Bronchial epithelial cell (primary cell): ENCODE measurements around the gene RAPGEF6. TPM values are rescaled to one million over a fixed set of nuclear protein-coding genes. Genes with fewer than 3 reads are reported as not detected.
A peak's percentile ranks its signal among the peaks of the same experiment; 100 is the strongest.

Experiments used
- DNase-seq: peaks from one replicate; pipeline ENCODE4 v3.0.0-alpha.2; 2010; ENCODE audit warnings: low read depth
- FAIRE-seq: peaks from 2 replicates; lab custom pipeline; 2011; peaks lifted over from hg19 to GRCh38; lab: Jason Lieb, UNC
- H3K27me3 ChIP-seq: 2 replicates; pipeline ENCODE4 v1.5.1; 2011; ENCODE audit warnings: low read length; ENCODE audit not compliant: control insufficient read depth, insufficient read depth
- H3K36me3 ChIP-seq: 2 replicates; pipeline ENCODE4 v1.5.1; 2011; ENCODE audit warnings: low read length; ENCODE audit not compliant: control insufficient read depth, insufficient read depth
- H3K4me3 ChIP-seq: 2 replicates; pipeline ENCODE4 v1.5.1; 2011; ENCODE audit warnings: mild to moderate bottlenecking, low read depth, low read length, control low read depth
- CTCF ChIP-seq: IDR thresholded peaks from 2 replicates; pipeline ENCODE4 v1.5.1; 2011; ENCODE audit warnings: mild to moderate bottlenecking, moderate library complexity, low read length, control low read depth, inconsistent platforms; ENCODE audit not compliant: insufficient read depth, severe bottlenecking
- total RNA-seq: library from RNA; depleted of rRNA; stranded (reverse); fragments of >200 nt; gene quantifications from 2 replicates; pipeline ENCODE4 v1.2.1, GENCODE V29; 2014

The RAPGEF6 gene
- total RNA-seq, 1 donor from 2014 or later = 14.2 TPM

GRCh38 chr5:131564229-131564652 is 70.8 kb downstream of the RAPGEF6 start:
- FAIRE-seq (no peak), DNase-seq (no peak)
- Histone ChIP-seq H3K27me3 (no peaks in the 10 kb centered on the region), H3K36me3 (no peaks in the 10 kb centered on the region), H3K4me3 (no peak overlapping the region)
- no peak for TF ChIP-seq CTCF

- no peak for DNase-seq
- no peak for TF ChIP-seq CTCF
- FAIRE-seq = no peak
- no peak overlapping the region for H3K4me3 ChIP-seq
- no peaks in the 10 kb centered on the region for H3K27me3 ChIP-seq
- H3K36me3 ChIP-seq = no peaks in the 10 kb centered on the region
Observed at GRCh38 chr5:131563434-131564228, 71.4 kb downstream of the RAPGEF6 start.

- TF ChIP-seq CTCF = no peak
- H3K27me3 ChIP-seq = no peaks in the 10 kb centered on the region
- no peaks in the 10 kb centered on the region for H3K36me3 ChIP-seq
- no peak overlapping the region for H3K4me3 ChIP-seq
- DNase-seq = no peak
- FAIRE-seq = no peak
Observed at GRCh38 chr5:131550606-131551005, 84.4 kb downstream of the RAPGEF6 start.

GRCh38 chr5:131548176-131548575 is 86.9 kb downstream of the RAPGEF6 start:
- no peaks in the 10 kb centered on the region for H3K27me3 ChIP-seq
- H3K36me3 ChIP-seq = no peaks in the 10 kb centered on the region
- no peak for TF ChIP-seq CTCF
- H3K4me3 ChIP-seq = no peak overlapping the region
- FAIRE-seq (no peak), DNase-seq (no peak)

- DNase-seq (peak; percentile 73), FAIRE-seq (no peak)
- TF ChIP-seq CTCF = no peak
Observed at GRCh38 chr5:131545845-131546244, 89.2 kb downstream of the RAPGEF6 start.

More at GRCh38 chr5:131545845-131546244, 89.2 kb downstream of the RAPGEF6 start:
- no peaks in the 10 kb centered on the region for H3K36me3 ChIP-seq
- H3K27me3 ChIP-seq = no peaks in the 10 kb centered on the region
- H3K4me3 ChIP-seq = no peak overlapping the region
